Measurements from ENCODE around the gene RIPK1.

DNA sequence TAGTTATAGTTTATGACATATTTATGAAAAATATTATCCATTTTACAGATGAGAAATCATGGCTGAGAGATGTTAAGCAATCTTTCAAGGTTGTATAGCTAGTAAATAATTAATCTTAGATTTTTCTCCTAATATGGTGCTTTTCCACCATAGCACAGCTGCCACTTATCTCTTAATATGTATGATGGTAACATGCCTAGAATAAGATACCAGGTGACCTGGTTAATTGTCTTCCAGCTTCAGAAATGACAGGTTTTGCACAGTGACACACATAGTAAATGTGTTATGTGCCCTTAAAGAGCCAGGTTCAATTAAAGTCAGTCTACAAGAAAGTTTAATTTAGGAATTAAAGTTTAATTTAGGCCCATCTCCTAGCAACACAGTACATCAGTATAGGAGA lies 74.2 kb downstream of the RIPK1 start:
- no peak for TF ChIP-seq CTCF (conservative IDR thresholded peaks at IDR 0.05)
- TF ChIP-seq ZFX (IDR thresholded peaks at IDR 0.05) = no peak

Measured in C4-2B (cell line).